WTC11 (cell line): ENCODE results near the gene HS1BP3. TPM values are rescaled to one million over a fixed set of nuclear protein-coding genes. Genes with fewer than 3 reads are reported as not detected.

ENCODE experiments used
- ATAC-seq: fragments of 200-7000 bp; cut with Tn5 transposase; 2 replicates; pipeline ENCODE4 v1.10.0; 2021; ENCODE audit warnings: mild to moderate bottlenecking, moderate library complexity
- CTCF ChIA-PET: fragments of 300-600 bp; sonication (Branson Sonifier 250); formaldehyde crosslinking; loops from one replicate; lab custom pipeline; 2021; ENCODE audit warnings: antibody characterized with exemption; lab: Charles Lee
- POLR2A ChIA-PET: fragments of 350-600 bp; sonication (Branson Sonifier 250); formaldehyde crosslinking; loops from one replicate; lab custom pipeline; 2021; ENCODE audit warnings: antibody characterized with exemption; lab: Charles Lee
- DNase-seq: peaks from one replicate; pipeline ENCODE4 v3.0.0; 2021; ENCODE audit warnings: low spot score
- H3K27ac Mint-ChIP-seq: 2 replicates; pipeline ENCODE4 v1.8.0; 2021; ENCODE audit warnings: mixed read lengths
- H3K27me3 Mint-ChIP-seq: 2 replicates; pipeline ENCODE4 v1.8.0; 2021; ENCODE audit warnings: low read depth, mild to moderate bottlenecking, moderate library complexity, mixed read lengths
- H3K36me3 Mint-ChIP-seq: 2 replicates; pipeline ENCODE4 v1.8.0; 2021; ENCODE audit warnings: mixed read lengths
- H3K4me1 Mint-ChIP-seq: 2 replicates; pipeline ENCODE4 v1.8.0; 2022; ENCODE audit warnings: mixed read lengths
- H3K4me3 Mint-ChIP-seq: 2 replicates; pipeline ENCODE4 v1.8.0; 2021; ENCODE audit warnings: mild to moderate bottlenecking, moderate library complexity, mixed read lengths
- H3K9me3 Mint-ChIP-seq: 2 replicates; pipeline ENCODE4 v1.8.0; 2021; ENCODE audit warnings: mixed read lengths
- AFF4 ChIP-seq: sonication (generic); formaldehyde crosslinking; IDR thresholded peaks from 2 replicates; pipeline ENCODE4 v1.8.1; 2023; ENCODE audit warnings: mild to moderate bottlenecking, missing genetic modification reagents, borderline replicate concordance
- EMX1 ChIP-seq: fragments of 250-450 bp; sonication (Bioruptor Pico); IDR thresholded peaks from 2 replicates; pipeline ENCODE4 v1.8.0; 2021; ENCODE audit warnings: mild to moderate bottlenecking
- FOXJ3 ChIP-seq: sonication (generic); formaldehyde crosslinking; IDR thresholded peaks from 2 replicates; pipeline ENCODE4 v1.9.0; 2021; ENCODE audit warnings: missing genetic modification reagents, mild to moderate bottlenecking, borderline replicate concordance
- FOXK1 ChIP-seq: sonication (generic); formaldehyde crosslinking; IDR thresholded peaks from 2 replicates; pipeline ENCODE4 v1.8.0; 2022; ENCODE audit warnings: mild to moderate bottlenecking, moderate library complexity, missing genetic modification reagents
- GABPB1 ChIP-seq: sonication (generic); formaldehyde crosslinking; IDR thresholded peaks from 2 replicates; pipeline ENCODE4 v1.8.1; 2023; ENCODE audit warnings: mild to moderate bottlenecking, missing genetic modification reagents
- MXD4 ChIP-seq: fragments of 250-450 bp; sonication (Bioruptor Pico); IDR thresholded peaks from 2 replicates; pipeline ENCODE4 v1.8.0; 2021; ENCODE audit warnings: mild to moderate bottlenecking, moderate library complexity, borderline replicate concordance
- OVOL2 ChIP-seq: fragments of 250-450 bp; sonication (Bioruptor Pico); IDR thresholded peaks from 2 replicates; pipeline ENCODE4 v1.9.0; 2021; ENCODE audit warnings: mild to moderate bottlenecking, borderline replicate concordance
- ZBTB43 ChIP-seq: sonication (generic); formaldehyde crosslinking; IDR thresholded peaks from 2 replicates; pipeline ENCODE4 v1.8.1; 2023; ENCODE audit warnings: mild to moderate bottlenecking, missing genetic modification reagents
- ZNF138 ChIP-seq: sonication (generic); formaldehyde crosslinking; conservative IDR thresholded peaks from 2 replicates; pipeline ENCODE4 v1.8.1; 2022; ENCODE audit warnings: mild to moderate bottlenecking, moderate library complexity, missing genetic modification reagents
- ZNF232 ChIP-seq: sonication (generic); formaldehyde crosslinking; IDR thresholded peaks from 2 replicates; pipeline ENCODE4 v1.8.0; 2022; ENCODE audit warnings: mild to moderate bottlenecking, missing genetic modification reagents
- ZNF396 ChIP-seq: fragments of 250-450 bp; sonication (Bioruptor Pico); IDR thresholded peaks from 2 replicates; pipeline ENCODE4 v1.8.0; 2021; ENCODE audit warnings: mild to moderate bottlenecking, moderate library complexity, borderline replicate concordance
- total RNA-seq: library from RNA; stranded (reverse); gene quantifications from 3 replicates; pipeline ENCODE4 v1.2.3, GENCODE V29; 2021
- TF ChIP-seq, protein P1 (sequence below): sonication (generic); formaldehyde crosslinking; conservative IDR thresholded peaks from 2 replicates; pipeline ENCODE4 v1.8.1; 2023; ENCODE audit warnings: mild to moderate bottlenecking, low read depth, missing genetic modification reagents, moderate library complexity
- TF ChIP-seq, protein P2 (sequence below): sonication (generic); formaldehyde crosslinking; IDR thresholded peaks from 2 replicates; pipeline ENCODE4 v1.8.0; 2022; ENCODE audit warnings: mild to moderate bottlenecking, missing genetic modification reagents

The HS1BP3 gene
- total RNA-seq, 1 experiment from 2014 or later, result 17.9 TPM

DNA sequence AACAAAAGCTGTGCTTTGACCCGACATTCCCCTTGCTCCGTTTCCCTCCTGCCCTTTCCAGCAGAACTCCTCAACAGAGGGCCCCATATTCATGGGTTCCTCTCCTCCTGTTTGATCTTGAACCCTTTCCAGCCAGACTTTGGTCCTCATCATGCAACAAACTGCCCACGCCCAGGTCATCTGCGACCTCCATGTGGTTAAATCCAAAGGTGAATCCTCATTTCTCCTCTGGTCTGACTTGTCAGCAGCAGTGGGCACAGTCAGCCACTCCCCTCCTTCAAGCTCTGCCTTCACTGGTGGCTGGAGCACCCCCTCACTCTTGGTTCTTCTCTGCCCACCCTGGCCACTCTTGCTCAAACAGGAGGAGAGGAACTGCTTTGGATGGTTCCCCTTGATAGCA is 2.7 kb downstream of the HS1BP3 start:
- DNase-seq (no peak), ATAC-seq (no peak)
- TF ChIP-seq FOXK1 (CRISPR knock-in tag), result no peak
- TF ChIP-seq ZNF138 (CRISPR knock-in tag), result no peak
- TF ChIP-seq EMX1 (CRISPR knock-in tag), result no peak
- TF ChIP-seq, protein P1, sequence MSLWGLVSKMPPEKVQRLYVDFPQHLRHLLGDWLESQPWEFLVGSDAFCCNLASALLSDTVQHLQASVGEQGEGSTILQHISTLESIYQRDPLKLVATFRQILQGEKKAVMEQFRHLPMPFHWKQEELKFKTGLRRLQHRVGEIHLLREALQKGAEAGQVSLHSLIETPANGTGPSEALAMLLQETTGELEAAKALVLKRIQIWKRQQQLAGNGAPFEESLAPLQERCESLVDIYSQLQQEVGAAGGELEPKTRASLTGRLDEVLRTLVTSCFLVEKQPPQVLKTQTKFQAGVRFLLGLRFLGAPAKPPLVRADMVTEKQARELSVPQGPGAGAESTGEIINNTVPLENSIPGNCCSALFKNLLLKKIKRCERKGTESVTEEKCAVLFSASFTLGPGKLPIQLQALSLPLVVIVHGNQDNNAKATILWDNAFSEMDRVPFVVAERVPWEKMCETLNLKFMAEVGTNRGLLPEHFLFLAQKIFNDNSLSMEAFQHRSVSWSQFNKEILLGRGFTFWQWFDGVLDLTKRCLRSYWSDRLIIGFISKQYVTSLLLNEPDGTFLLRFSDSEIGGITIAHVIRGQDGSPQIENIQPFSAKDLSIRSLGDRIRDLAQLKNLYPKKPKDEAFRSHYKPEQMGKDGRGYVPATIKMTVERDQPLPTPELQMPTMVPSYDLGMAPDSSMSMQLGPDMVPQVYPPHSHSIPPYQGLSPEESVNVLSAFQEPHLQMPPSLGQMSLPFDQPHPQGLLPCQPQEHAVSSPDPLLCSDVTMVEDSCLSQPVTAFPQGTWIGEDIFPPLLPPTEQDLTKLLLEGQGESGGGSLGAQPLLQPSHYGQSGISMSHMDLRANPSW (CRISPR knock-in tag), result no peak
- POLR2A ChIA-PET, result interaction anchor here (2.0 kb wide), 1 partner anchor 201 kb away, joined by 8 read pairs; the partner anchor contains the start of gene RHOB
- Mint-ChIP-seq H3K4me1 (peaks cover 31% of the 10 kb centered on the region), H3K9me3 (no peaks in the 10 kb centered on the region), H3K27me3 (peaks cover 14% of the 10 kb centered on the region; the same call in 1 of the 2 replicates), H3K36me3 (peaks cover 6% of the 10 kb centered on the region; the same call in 1 of the 2 replicates), H3K4me3 (no peak overlapping the region), H3K27ac (no peak overlapping the region)
- CTCF ChIA-PET, result interaction anchor here (0.9 to 2.5 kb wide), 3 partner anchors 13 to 237 kb away, joined by 3 to 14 read pairs (median 4); no protein-coding TSS in a partner anchor

- POLR2A ChIA-PET, result interaction anchor here (2.0 kb wide), 1 partner anchor 201 kb away, joined by 8 read pairs; the partner anchor contains the start of gene RHOB
- Mint-ChIP-seq H3K4me1 (peaks cover 31% of the 10 kb centered on the region), H3K27ac (no peak overlapping the region), H3K27me3 (peaks cover 12% of the 10 kb centered on the region; the same call in 1 of the 2 replicates), H3K36me3 (peaks cover 6% of the 10 kb centered on the region; the same call in 1 of the 2 replicates), H3K9me3 (no peaks in the 10 kb centered on the region), H3K4me3 (no peak overlapping the region)
- TF ChIP-seq MXD4 (CRISPR knock-in tag) (no peak), OVOL2 (CRISPR knock-in tag) (no peak), ZNF396 (no peak), AFF4 (CRISPR knock-in tag) (no peak), ZNF138 (CRISPR knock-in tag) (no peak)
- TF ChIP-seq, protein P2, sequence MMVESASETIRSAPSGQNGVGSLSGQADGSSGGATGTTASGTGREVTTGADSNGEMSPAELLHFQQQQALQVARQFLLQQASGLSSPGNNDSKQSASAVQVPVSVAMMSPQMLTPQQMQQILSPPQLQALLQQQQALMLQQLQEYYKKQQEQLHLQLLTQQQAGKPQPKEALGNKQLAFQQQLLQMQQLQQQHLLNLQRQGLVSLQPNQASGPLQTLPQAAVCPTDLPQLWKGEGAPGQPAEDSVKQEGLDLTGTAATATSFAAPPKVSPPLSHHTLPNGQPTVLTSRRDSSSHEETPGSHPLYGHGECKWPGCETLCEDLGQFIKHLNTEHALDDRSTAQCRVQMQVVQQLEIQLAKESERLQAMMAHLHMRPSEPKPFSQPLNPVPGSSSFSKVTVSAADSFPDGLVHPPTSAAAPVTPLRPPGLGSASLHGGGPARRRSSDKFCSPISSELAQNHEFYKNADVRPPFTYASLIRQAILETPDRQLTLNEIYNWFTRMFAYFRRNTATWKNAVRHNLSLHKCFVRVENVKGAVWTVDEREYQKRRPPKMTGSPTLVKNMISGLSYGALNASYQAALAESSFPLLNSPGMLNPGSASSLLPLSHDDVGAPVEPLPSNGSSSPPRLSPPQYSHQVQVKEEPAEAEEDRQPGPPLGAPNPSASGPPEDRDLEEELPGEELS (CRISPR knock-in tag), result no peak
- ATAC-seq, result no peak
- DNase-seq, result no peak
- CTCF ChIA-PET, result interaction anchor here (0.9 to 2.5 kb wide), 3 partner anchors 14 to 236 kb away, joined by 3 to 14 read pairs (median 4); no protein-coding TSS in a partner anchor
Observed at GRCh38 chr2:20647738-20648137, 3.2 kb downstream of the HS1BP3 start.

DNA sequence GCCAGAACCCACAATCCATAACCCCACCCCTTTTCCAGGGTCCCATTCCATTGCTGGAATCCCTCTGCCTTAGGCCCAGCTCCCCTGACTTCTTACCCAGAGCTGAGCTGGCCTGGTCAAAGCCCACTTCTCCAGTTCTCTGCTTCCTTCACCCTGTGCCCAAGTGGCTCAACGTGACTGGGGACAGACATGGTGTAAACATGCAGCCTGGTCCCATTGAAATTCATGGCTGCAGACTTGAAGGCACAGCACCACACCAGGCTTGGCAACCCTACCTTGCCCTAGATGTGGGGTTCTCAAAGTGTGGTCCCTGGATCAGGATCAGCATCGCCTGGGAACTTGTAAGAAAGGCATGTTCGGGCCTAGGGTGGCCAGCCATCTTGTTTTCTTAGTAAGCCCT is 3.7 kb downstream of the HS1BP3 start:
- DNase-seq, result no peak
- Mint-ChIP-seq H3K4me1 (peaks cover 31% of the 10 kb centered on the region), H3K4me3 (no peak overlapping the region), H3K27ac (no peak overlapping the region), H3K27me3 (peaks cover 7% of the 10 kb centered on the region; the same call in 1 of the 2 replicates), H3K36me3 (peaks cover 6% of the 10 kb centered on the region; the same call in 1 of the 2 replicates), H3K9me3 (no peaks in the 10 kb centered on the region)
- CTCF ChIA-PET, result interaction anchor here (0.7 to 2.5 kb wide), 3 partner anchors 11 to 251 kb away, joined by 3 to 14 read pairs (median 4); no protein-coding TSS in a partner anchor
- POLR2A ChIA-PET, result interaction anchor here (2.0 kb wide), 1 partner anchor 200 kb away, joined by 8 read pairs; the partner anchor contains the start of gene RHOB
- no peak for ATAC-seq
- TF ChIP-seq FOXJ3 (no peak), OVOL2 (CRISPR knock-in tag) (no peak), ZBTB43 (CRISPR knock-in tag) (no peak), GABPB1 (CRISPR knock-in tag) (no peak), ZNF232 (CRISPR knock-in tag) (no peak)
- TF ChIP-seq, protein P1 (CRISPR knock-in tag), result no peak
